GM19099 (cell line): Measurements from ENCODE around the gene AFF2.

Experiments used
- POLR2A ChIP-seq: IDR thresholded peaks from 3 replicates; pipeline ENCODE4 v1.6.1; 2011; ENCODE audit warnings: low read depth; ENCODE audit not compliant: insufficient read length; ENCODE audit errors: extremely low read depth

Gene AFF2

DNA sequence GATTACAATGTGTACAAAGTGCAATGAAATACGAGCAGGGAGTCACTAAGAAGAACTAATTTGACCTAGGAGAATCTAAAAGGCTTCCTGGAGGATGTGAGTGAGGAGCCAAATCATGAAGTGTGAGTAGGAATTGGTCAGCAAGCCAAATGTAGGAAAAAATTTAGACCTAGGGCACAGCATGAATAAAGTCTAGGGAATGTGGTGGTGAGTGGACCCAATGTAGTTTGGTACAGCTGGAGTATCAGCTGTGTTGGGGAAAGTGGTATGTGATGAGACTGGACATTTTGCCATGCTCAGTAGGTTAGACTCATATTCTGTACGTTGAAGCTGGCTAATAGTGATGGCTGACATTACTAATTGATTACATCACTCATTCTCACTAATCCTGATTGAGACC lies 191.0 kb downstream of the AFF2 start:
- TF ChIP-seq POLR2A, result no peak

DNA sequence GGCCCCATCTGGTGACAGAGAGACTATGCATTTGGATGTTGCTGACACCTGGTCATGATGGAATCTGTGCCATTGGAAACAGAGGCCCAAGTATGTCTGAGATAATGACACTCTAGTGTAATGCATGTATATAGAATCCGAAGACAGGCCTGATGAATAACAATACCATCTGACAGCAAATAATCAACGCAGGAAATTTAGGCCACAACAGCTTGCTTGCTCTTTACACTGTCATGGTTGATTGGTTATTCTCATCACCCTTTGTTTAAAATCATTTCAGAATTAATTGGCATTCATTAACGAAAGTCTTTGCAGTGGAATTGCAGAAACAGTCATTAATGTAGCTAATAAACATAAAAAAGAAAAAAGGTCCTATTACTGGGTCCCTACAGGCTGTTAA lies 194.8 kb downstream of the AFF2 start:
- TF ChIP-seq POLR2A, result no peak

DNA sequence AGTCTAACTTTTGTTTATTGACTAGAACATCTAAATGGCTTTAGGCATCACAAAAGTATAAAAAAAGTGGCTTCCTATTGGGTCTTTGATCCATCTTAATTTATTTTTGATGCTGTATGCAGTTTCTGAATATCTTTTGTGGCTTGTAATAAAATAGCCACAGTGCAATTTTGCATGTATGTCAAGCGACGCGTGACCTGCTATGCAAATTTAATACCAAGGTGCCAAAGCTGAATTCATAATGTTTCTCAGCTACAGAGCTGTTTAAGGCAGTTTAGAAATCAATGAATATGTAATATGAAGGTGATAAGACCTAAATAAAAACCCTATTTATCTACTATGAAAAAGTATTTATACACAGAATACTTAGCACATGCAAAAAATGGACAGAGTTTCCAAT lies 197.8 kb downstream of the AFF2 start:
- no peak for TF ChIP-seq POLR2A

DNA sequence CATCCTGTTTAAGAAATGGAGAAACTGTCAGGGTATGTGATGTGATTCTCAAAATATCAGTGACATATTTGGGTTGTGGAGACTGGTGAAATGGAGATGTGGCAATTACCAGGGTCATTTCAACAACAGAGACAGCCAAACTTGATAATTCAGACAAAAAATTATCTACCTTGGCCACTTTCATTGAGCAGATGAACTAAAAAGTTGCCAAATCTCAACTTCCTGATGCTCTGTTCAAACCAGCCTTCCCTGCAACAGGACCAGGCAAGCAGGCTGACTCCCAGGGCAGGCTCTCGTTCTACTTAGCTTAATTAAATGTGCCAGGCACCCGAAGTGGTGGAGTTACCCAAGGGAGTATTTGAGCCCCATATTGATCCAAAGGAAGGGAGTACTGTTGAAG lies 199.6 kb downstream of the AFF2 start:
- TF ChIP-seq POLR2A, result no peak

DNA sequence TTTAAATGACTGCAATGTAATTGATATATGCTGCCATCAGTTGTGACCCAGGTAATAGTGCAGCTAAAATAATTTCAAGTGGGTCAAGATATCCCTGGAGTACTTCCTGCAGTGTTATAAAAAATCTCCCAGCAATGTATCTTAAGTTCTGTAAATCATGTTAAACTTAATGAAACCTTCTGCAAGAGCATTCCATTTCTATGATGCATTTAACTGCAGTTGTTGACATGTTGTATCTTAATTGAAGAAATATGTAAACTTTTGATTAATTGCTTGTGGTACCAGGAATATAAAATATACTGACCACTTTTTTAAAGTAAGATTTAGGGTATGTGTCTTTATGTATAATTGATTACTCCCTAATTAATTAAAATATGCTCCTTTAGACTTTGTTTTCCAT lies 213.6 kb downstream of the AFF2 start:
- TF ChIP-seq POLR2A, result no peak

DNA sequence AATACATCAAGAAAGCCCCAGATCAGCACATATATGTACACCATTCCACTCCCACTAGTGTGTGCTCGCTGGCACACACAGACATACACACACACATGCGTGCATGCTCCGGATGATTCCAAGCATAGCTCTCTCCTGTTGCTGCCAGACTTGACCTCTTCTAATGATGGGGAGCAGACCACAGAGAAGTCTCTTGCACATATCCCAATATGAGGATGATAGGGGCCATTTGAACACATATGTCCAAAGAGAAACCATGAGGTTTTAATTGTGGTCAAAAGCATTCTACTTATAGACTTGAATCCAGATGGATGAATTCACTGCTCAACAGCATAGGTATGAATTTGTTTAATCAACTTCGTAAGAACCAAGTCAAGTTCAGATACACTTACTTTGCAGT lies 214.9 kb downstream of the AFF2 start:
- no peak for TF ChIP-seq POLR2A

DNA sequence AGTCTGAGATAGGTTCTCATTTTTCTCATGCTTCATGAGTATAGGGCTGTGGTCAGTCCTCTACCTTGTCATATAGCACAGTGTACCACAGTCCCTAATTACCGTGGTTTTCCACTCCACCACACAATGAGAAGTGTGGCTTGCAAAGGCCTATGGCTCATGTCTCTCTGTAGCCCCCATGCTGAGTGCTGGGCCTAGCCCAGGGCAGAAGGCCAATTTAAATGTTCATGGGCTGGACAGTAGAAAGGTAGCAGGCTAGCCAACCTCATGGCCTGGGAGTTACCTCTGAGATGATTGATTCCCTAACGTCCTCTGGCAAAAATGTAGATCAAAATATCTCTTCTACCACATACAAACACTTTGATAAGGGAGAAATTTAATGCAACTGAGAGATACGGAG lies 222.5 kb downstream of the AFF2 start:
- no peak for TF ChIP-seq POLR2A

DNA sequence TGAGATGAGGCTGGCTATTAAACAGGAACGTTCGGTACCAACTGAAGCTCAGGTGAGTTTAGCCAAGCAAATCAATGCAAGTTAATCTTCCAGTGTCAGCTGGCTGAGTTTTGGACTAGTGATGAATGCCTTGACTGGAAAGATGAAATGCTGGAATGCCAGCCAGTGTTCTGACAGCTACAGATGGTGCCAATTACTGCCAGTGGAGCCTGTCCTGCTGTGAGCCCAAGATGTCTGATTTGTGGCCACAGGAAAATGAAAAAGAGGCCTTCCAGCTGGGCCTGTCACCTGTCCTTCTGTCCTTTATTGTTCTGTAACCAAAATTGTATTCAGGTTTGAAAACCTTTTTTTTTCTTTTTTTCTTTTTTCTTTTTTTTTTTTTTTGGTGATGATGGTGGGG lies 223.1 kb downstream of the AFF2 start:
- no peak for TF ChIP-seq POLR2A

DNA sequence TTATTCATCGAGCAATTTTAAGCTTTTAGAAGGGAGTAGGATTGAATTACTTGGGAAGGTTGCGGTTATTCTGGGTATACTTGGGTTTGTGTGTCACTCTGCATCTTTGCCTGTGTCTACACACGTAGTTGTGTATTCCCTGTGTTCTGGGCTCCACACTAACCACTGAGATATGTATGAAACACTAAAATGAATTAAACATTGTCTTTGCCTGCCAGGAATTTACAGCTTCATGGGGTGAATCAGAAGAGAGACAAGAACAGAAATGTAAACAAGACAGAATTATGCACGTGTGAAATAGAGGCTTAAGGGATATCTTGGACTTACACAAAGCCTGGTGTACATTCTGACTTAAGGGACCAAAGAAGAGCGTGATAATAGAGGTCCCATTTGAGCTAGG lies 228.5 kb downstream of the AFF2 start:
- no peak for TF ChIP-seq POLR2A

DNA sequence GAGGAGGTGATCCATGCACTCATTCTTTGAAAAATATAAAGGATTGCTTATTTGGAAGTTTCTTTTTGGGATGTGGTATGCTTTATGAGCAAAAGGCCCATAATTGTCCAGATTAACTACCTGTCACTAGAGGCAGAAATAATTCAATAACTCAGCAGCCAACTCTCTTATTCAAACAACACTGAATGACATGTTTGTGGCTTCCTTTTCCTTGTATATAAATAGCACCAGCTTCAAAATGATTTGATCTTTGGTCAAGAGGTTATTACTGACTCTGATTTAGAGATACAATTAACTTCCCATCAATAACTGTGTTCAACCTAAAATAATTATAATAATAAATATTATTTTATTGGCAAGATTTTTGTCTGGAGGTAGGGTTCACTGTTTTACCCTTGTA lies 232.3 kb downstream of the AFF2 start:
- no peak for TF ChIP-seq POLR2A

DNA sequence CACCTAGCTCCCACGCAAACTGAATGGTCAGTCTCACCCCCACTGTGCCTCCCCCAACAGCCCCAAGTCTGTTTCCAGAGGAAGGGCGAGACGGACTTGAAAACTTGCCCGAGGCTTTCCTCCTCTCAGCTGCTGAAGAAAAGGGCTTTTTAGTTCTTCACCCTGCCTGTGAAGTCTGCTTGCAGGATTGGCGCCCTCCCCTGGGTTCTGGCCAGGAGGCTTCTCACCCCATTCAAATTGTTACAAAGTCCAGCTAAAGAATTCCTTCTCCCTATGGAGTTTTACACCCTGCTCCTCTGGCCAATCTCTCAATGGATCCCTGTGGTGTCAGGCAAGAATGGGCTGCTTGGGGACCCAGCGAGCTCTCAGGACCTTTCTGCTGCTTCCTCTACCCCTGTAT lies 241.0 kb downstream of the AFF2 start:
- TF ChIP-seq POLR2A, result no peak

DNA sequence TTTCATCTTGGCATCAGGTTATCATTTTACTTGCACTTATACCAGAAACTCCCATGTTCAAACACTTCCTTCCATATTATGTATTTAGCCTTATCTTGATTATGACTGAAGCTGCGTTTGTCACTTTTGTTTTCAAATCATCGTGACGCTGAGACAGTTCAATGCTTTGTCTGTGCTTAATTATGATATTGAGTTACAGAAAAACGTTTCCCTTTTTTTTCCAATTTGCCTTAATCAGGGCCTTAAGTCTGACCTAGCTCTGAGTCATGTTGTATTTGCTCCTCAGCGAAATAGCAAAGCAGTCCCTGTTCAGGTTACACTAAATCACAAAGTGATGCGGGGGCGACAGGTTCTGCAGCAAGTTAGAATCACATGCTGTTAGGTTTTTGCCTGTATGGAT lies 254.7 kb downstream of the AFF2 start:
- no peak for TF ChIP-seq POLR2A

DNA sequence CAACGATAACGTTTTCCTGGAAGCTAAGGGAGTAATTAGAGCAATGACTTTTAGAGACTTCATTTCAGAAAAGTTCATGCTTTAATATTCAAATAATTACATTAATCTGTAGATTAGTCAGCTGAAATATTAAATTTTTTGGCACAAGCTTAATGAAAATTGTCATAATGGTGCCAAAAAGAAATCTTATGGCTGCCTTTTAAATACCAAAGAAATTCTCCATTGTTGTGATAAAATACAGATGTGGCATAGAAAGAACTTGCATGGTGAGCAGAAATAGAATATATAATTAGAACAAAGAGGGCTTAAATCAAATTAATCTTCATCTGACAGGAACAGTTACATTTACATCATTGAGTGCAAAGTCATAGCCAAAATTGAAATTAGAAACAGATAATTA lies 263.5 kb downstream of the AFF2 start:
- TF ChIP-seq POLR2A, result no peak

DNA sequence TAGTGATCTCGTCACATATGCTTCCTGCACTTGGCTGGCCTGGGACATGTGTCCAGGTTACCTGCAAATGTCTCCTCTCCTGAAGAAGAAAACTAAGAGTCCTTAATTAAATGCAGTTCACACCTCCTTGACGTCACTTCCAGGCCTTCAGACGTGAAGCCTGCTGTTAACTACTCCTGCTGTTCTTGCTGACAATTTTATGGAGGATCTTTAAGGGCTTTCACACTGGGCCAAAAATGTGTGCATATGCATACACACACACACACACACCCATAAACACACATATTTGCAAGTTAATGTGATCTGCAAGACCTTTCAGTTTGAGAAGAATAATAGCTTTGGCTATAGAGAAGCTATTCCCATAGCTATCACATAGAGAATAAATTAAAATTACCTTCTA lies 267.9 kb downstream of the AFF2 start:
- no peak for TF ChIP-seq POLR2A

DNA sequence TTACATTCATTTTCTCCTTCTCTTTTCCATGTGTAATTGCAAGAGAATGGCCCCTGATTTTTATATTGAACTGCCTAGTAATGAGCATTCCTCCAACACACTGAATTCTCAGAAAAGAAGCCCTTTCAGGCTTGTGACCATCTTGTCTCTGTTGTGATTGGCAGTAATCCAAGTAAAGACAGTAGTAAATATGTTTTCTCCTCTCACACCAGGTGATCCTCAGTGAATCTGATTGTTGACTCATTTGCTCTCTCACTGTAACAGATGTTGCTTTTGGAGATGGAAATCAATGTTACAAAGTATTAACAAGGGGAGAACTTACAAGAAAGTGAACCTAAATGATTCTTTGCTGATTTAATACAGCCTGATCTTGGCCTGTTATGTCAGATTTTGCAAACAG lies 271.0 kb downstream of the AFF2 start:
- no peak for TF ChIP-seq POLR2A

DNA sequence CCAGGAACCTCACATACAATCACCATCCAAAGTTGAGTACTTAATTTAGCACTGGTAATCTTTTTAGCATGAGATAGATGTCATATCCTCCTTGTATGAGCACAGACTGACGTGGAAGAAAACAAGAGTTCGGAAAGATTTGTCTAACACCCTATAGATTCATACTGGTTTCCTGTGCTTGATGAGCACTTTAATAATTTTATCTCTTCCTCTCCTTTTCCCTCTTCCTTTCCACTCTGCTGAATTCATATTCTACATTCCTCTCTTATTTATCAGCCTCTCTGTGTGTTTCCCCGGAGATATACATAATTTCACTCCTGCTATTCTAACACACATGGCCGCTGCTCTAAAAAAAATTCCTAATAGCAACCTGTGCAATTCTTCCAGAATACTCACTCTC lies 273.9 kb downstream of the AFF2 start:
- no peak for TF ChIP-seq POLR2A

DNA sequence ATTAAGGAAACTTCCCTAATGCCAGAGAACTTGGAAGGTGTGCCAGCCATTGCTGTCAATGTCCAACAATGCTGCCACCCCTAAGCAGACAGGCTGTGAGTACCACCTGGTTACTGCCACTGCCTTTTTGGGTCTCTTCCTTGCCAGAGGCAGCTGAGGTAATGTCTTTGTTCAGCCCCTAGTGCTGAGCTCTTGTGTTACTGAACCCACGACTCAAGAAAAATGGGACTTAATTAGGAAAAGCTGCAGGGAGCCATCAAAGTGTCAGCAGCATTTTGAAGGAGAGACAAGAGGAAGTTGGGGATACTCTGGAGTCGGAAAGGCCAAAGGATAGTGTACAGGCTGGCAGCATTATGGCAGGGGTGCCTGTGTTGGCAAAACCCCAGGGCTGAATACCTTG lies 283.7 kb downstream of the AFF2 start:
- TF ChIP-seq POLR2A, result no peak

DNA sequence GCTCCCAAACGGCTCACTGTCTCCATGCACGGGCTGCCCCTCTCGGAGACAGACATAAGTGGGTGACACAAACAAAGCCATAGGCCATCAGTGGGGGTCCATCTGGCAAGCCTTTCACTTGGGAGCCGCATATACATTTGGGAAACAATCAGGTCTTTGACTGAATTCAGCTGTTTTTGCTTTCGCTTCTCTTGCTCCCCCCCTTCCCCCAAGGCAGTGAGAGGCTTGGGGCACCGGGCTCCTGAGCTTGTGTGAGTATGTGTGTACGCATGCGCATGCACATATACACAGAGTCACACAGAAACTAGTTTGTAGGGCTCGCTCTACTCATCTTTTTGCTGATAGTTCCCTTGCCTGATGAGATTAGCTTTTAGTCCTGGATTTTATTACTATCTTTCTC lies 284.4 kb downstream of the AFF2 start:
- TF ChIP-seq POLR2A, result no peak

DNA sequence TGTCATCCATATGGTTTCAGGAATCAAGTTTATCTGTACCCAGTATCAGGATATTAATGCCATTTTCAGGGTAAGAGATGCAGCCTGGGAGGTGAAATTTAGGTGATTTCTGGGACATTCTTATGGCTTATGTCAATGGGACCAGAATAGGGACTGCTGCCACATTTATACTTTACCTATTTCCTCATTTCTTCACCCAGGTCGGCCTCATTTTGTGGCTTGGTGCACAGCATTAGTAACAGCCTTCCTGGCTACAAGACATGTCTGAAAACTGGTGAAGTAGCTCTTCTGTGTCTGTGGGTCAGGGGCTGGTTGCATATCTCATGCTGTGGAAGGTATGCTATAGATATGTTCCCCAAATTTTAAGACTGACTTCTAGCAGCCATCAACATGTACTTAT lies 284.8 kb downstream of the AFF2 start:
- TF ChIP-seq POLR2A, result no peak

DNA sequence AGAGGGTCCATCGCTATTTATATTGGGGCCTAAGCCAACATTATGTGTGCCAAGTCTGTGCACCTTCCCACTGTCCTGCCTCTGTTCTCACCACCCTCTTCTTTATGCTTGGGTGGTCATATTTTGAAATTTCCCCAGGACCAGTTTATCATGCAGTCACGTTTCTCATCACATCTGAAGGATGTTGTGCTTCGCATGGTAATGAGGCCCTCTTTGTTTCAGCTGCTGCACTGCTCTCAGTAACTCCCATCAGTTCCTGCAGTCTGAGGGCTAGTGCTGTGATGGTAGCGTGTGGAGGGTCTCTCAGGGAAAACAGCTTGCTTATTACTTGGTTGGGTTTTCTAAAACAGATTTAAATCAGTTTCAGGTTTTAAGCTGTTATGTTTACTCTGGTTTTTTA lies 288.0 kb downstream of the AFF2 start:
- TF ChIP-seq POLR2A, result no peak
